CD4-positive, alpha-beta memory T cell (primary cell): ENCODE results near the gene EXOC4. TPM values are rescaled to one million over a fixed set of nuclear protein-coding genes. Genes with fewer than 3 reads are reported as not detected.

ENCODE experiments used
- CTCF ChIA-PET: fragments of 350-600 bp; sonication (Branson Sonifier 250); formaldehyde crosslinking; loops from one replicate; lab custom pipeline; 2021; ENCODE audit warnings: inconsistent platforms; ENCODE audit not compliant: partially characterized antibody; lab: Charles Lee
- POLR2A ChIA-PET: fragments of 350-600 bp; sonication (Branson Sonifier 250); formaldehyde crosslinking; loops from one replicate; lab custom pipeline; 2021; ENCODE audit not compliant: partially characterized antibody; lab: Charles Lee
- DNase-seq, 5 donors: peaks; one replicate each; pipeline versions ENCODE4 v3.0.0 to v3.0.0-alpha.2; 2020 to 2022; ENCODE audit warnings: mixed read lengths in 1 of 5
- H3K27ac ChIP-seq: one replicate; pipeline ENCODE4 v1.7.0; 2013; ENCODE audit warnings: low read depth, low read length
- H3K27me3 ChIP-seq: 2 replicates; pipeline ENCODE4 v1.7.0; 2013; ENCODE audit warnings: mild to moderate bottlenecking, low read length, moderate library complexity; ENCODE audit not compliant: insufficient read depth
- H3K36me3 ChIP-seq: 2 replicates; pipeline ENCODE4 v1.7.0; 2013; ENCODE audit warnings: mild to moderate bottlenecking, low read length, moderate library complexity; ENCODE audit not compliant: insufficient read depth
- H3K4me1 ChIP-seq: 2 replicates; pipeline ENCODE4 v1.7.0; 2013; ENCODE audit warnings: mild to moderate bottlenecking, low read length, moderate library complexity; ENCODE audit not compliant: insufficient read depth
- H3K4me3 ChIP-seq, 2 donors: one replicate each; pipeline ENCODE4 v1.7.0; 2013; ENCODE audit warnings: low read length in 2 of 2, mild to moderate bottlenecking in 1 of 2
- H3K9me3 ChIP-seq, 2 donors: one replicate each; pipeline ENCODE4 v1.7.0; 2013; ENCODE audit warnings: low read length in 2 of 2, control low read depth in 1 of 2; ENCODE audit not compliant: control insufficient read depth in 1 of 2
- H3K27ac Mint-ChIP-seq, 7 donors: one replicate each; pipeline ENCODE4 v1.8.0; 2020 to 2021; ENCODE audit warnings: mixed read lengths in 7 of 7, mild to moderate bottlenecking in 6 of 7, inconsistent platforms in 3 of 7, moderate library complexity in 3 of 7
- H3K27me3 Mint-ChIP-seq, 2 donors: one replicate each; pipeline ENCODE4 v1.8.0; 2020 to 2021; ENCODE audit warnings: mixed read lengths in 2 of 2
- H3K36me3 Mint-ChIP-seq, 2 donors: one replicate each; pipeline ENCODE4 v1.8.0; 2020 to 2021; ENCODE audit warnings: mixed read lengths in 2 of 2, inconsistent platforms in 1 of 2, mild to moderate bottlenecking in 1 of 2
- H3K4me1 Mint-ChIP-seq, 4 donors: one replicate each; pipeline ENCODE4 v1.8.0; 2020 to 2021; ENCODE audit warnings: mixed read lengths in 4 of 4, mild to moderate bottlenecking in 1 of 4
- H3K4me3 Mint-ChIP-seq, 8 donors: one replicate each; pipeline ENCODE4 v1.8.0; 2020 to 2021; ENCODE audit warnings: mixed read lengths in 8 of 8, mild to moderate bottlenecking in 7 of 8, moderate library complexity in 6 of 8, inconsistent platforms in 3 of 8
- H3K9me3 Mint-ChIP-seq, 8 donors: one replicate each; pipeline ENCODE4 v1.8.0; 2020 to 2021; ENCODE audit warnings: mixed read lengths in 8 of 8, mild to moderate bottlenecking in 5 of 8, inconsistent platforms in 3 of 8, moderate library complexity in 1 of 8
- intact Hi-C: fragments of 100-400 bp; cut with micrococcal nuclease; formaldehyde crosslinking; loops from one replicate; pipeline ENCODE4 v1.15.1; 2023
- polyA plus RNA-seq, 2 donors: library from polyadenylated mRNA; unstranded; fragments of 300-500 nt; fragmentation: Illumina TruSeq; gene quantifications; one replicate each; pipeline ENCODE4 v1.2.3, GENCODE V29; 2021
- total RNA-seq, 2 experiments: library from RNA; stranded (reverse); gene quantifications; one replicate each; pipeline ENCODE4 v1.2.3, GENCODE V29; 2021

The EXOC4 gene
- total and polyA plus RNA-seq, 4 experiments from 2014 or later = 33.8 to 81.2 (median 58.1) TPM

DNA sequence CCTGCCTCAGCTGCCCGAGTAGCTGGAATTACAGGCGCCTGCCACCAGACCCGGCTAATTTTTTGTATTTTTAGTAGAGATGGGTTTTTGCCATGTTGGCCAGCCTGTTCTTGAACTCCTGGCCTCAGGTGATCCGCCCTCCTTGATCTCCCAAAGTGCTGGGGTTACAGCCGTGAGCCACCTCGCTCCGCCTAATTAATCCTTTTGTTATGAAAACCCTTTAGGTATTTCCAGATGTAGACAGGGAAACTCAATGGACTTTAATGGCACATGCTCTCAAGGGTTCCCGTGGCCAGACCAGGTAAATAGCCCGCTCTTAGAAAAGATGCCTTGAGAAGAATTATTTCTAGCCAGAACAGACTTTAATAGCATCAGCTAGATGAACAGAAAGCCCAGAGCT lies 19.7 kb upstream of the EXOC4 start:
- Mint-ChIP-seq H3K4me1 (no peaks in the 10 kb centered on the region), H3K36me3 (no peaks in the 10 kb centered on the region), H3K4me3 (no peak overlapping the region), H3K9me3 (no peaks in the 10 kb centered on the region), H3K27ac (no peak overlapping the region), H3K27me3 (peaks cover 9 to 16% of the 10 kb centered on the region in 2 donors)
- H3K27ac ChIP-seq = no peak overlapping the region
- ChIA-PET CTCF (no interaction called here), POLR2A (no interaction called here)
- H3K4me3 ChIP-seq = no peak overlapping the region
- H3K4me1 ChIP-seq = no peaks in the 10 kb centered on the region
- no peak for DNase-seq
- intact Hi-C loops = no loop called here
- no peaks in the 10 kb centered on the region for H3K27me3 ChIP-seq
- no peaks in the 10 kb centered on the region for H3K9me3 ChIP-seq
- no peaks in the 10 kb centered on the region for H3K36me3 ChIP-seq

DNA sequence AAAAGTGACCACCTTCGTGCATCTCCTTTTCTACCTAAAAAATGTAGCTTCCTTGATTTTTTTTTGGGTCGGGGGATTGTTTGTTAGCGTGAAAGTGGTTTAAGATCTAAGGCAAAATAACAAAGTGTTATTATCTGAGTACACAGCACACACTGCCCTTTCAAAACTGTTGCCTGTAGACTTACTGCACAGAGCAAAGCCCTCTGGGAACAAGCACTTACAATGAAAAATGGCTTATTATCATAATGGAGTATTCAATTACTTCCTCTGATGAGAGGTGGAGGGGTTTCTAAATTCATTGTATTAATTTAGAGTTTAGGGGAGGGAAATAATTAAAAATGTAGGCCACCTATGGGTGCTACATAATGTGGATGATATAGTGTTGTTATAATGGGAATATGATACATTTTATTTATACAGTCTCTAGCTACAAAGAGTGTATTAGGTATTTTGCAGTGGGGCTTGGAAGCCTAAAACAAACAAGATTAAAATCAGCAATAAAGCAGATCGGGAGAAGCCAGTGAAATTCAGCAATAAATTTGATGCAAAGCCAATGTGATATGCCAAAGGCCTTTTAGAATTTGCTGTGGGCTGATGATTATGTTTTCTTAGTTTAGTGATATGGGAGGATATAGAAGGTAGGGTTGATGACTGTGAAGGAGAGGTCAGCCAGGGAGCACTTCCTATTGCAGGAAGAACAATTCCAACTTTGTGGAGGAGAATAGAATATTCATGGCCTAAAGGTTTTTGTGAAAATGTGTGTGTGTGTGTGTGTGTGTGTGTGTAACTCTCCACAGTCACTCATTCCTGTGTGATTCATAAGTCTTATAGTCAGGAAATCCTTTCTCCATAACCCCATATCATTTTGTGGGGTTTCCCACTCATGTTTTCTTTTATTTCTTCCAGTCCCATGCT lies 17.7 kb upstream of the EXOC4 start:
- H3K4me3 ChIP-seq = no peak overlapping the region
- POLR2A ChIA-PET = interaction anchor here (1.2 kb wide), 1 partner anchor 17 kb away, joined by 3 read pairs; the partner anchor contains the start of gene EXOC4
- intact Hi-C loops = no loop called here

DNA sequence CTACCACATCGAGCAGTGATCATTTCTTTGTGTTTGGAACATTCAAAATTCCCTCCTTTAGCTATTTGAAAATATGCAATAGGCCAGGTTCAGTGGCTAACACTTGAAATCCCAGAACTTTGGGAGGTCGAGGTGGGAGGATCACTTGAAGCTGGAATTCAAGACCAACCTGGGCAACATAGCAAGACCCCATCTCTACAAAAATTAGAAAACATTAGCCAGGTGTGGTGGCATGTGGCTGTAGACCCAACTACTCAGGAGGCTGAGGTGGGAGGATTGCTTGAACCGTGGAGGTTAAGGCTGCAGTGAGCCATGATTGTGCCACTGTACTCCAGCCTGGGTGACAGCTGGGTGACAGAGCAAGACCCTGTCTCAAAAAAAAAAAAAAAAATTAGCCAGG lies 15.3 kb upstream of the EXOC4 start:
- intact Hi-C loops = no loop called here
- Histone ChIP-seq H3K27ac (no peak overlapping the region), H3K4me1 (no peaks in the 10 kb centered on the region), H3K36me3 (no peaks in the 10 kb centered on the region), H3K27me3 (no peaks in the 10 kb centered on the region), H3K9me3 (no peaks in the 10 kb centered on the region), H3K4me3 (no peak overlapping the region)
- DNase-seq = no peak
- CTCF ChIA-PET = interaction anchor here (0.6 to 1.2 kb wide), 3 partner anchors 9 to 371 kb away, joined by 3 to 6 read pairs (median 3); no protein-coding TSS in a partner anchor
- no peak overlapping the region for H3K27ac Mint-ChIP-seq
- H3K4me1 Mint-ChIP-seq = no peaks in the 10 kb centered on the region
- H3K27me3 Mint-ChIP-seq = peaks cover 9 to 20% of the 10 kb centered on the region in 2 donors
- H3K9me3 Mint-ChIP-seq = no peaks in the 10 kb centered on the region
- H3K4me3 Mint-ChIP-seq = no peak overlapping the region
- POLR2A ChIA-PET = interaction anchor here (0.8 kb wide), 1 partner anchor 16 kb away, joined by 3 read pairs; the partner anchor contains the start of gene EXOC4
- no peaks in the 10 kb centered on the region for H3K36me3 Mint-ChIP-seq

More for the DNA sequence above, 17.7 kb upstream of the EXOC4 start:
- H3K27me3 Mint-ChIP-seq = peaks cover 7 to 18% of the 10 kb centered on the region in 2 donors
- no peaks in the 10 kb centered on the region for H3K4me1 Mint-ChIP-seq
- no peaks in the 10 kb centered on the region for H3K9me3 Mint-ChIP-seq
- Histone ChIP-seq H3K9me3 (no peaks in the 10 kb centered on the region), H3K4me1 (no peaks in the 10 kb centered on the region), H3K27ac (no peak overlapping the region), H3K36me3 (no peaks in the 10 kb centered on the region), H3K27me3 (no peaks in the 10 kb centered on the region)
- DNase-seq = no peak
- H3K4me3 Mint-ChIP-seq = no peak overlapping the region
- H3K27ac Mint-ChIP-seq = no peak overlapping the region
- H3K36me3 Mint-ChIP-seq = no peaks in the 10 kb centered on the region
- CTCF ChIA-PET = interaction anchor here (1.1 kb wide), 1 partner anchor 12 kb away, joined by 3 read pairs; no protein-coding TSS in a partner anchor

DNA sequence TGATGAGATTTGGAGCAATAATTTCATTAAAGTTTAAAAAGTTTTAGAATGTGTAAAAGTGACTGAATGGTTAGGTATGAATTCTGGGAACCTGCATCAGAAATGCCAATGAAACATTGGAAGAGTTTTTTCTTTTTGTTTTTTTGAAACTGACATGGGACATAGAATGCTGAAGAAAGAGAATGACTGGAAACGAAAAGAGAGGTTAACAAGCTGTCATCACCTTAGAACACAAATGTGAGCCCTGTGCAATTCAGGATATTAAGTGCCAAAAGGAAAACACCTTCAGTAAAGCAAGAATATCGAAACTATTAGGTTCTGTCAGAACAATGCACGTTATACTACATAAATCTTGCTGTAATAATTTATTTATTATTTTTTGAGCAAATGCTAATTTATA lies 12.6 kb upstream of the EXOC4 start:
- CTCF ChIA-PET = no interaction called here
- no peak overlapping the region for H3K27ac Mint-ChIP-seq
- no peaks in the 10 kb centered on the region for H3K9me3 Mint-ChIP-seq
- Histone ChIP-seq H3K27ac (no peak overlapping the region), H3K4me3 (no peak overlapping the region), H3K4me1 (no peaks in the 10 kb centered on the region), H3K36me3 (no peaks in the 10 kb centered on the region), H3K9me3 (no peaks in the 10 kb centered on the region), H3K27me3 (no peaks in the 10 kb centered on the region)
- H3K27me3 Mint-ChIP-seq = peaks cover 12 to 16% of the 10 kb centered on the region in 2 donors
- no peak overlapping the region for H3K4me3 Mint-ChIP-seq
- intact Hi-C loops = no loop called here
- no peaks in the 10 kb centered on the region for H3K36me3 Mint-ChIP-seq
- H3K4me1 Mint-ChIP-seq = no peaks in the 10 kb centered on the region
- no peak for DNase-seq
- POLR2A ChIA-PET = no interaction called here

DNA sequence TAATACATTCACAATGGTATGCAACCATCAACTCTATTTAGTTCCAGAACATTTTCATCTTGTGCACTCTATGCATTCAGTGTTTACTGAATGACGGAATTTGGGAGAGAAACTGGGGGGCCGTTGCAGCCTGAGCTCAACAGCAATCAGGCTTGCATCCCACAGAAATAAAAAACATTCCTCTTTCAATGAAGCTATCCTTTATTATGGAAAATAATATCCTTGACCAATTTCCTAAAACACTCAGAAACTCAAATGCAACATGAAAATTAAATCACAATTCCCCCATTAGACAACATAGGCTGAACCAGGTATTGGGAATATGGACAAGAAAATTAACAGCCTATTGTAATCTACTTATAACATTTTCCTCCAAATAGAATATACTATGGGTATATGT lies 6.3 kb upstream of the EXOC4 start:
- DNase-seq = no peak
- intact Hi-C loops = no loop called here
- Histone ChIP-seq H3K4me1 (no peaks in the 10 kb centered on the region), H3K9me3 (no peaks in the 10 kb centered on the region), H3K4me3 (no peak overlapping the region), H3K27ac (no peak overlapping the region), H3K27me3 (no peaks in the 10 kb centered on the region), H3K36me3 (no peaks in the 10 kb centered on the region)
- ChIA-PET POLR2A (no interaction called here), CTCF (interaction anchor here (1.1 kb wide), 1 partner anchor 12 kb away, joined by 3 read pairs; no protein-coding TSS in a partner anchor)
- H3K27me3 Mint-ChIP-seq = peaks cover 6% of the 10 kb centered on the region in 2 donors
- H3K9me3 Mint-ChIP-seq = peaks cover 0 to 2% (median 0%) of the 10 kb centered on the region in 8 donors
- H3K27ac Mint-ChIP-seq = no peak overlapping the region
- H3K4me1 Mint-ChIP-seq = no peaks in the 10 kb centered on the region
- no peak overlapping the region for H3K4me3 Mint-ChIP-seq
- H3K36me3 Mint-ChIP-seq = no peaks in the 10 kb centered on the region

DNA sequence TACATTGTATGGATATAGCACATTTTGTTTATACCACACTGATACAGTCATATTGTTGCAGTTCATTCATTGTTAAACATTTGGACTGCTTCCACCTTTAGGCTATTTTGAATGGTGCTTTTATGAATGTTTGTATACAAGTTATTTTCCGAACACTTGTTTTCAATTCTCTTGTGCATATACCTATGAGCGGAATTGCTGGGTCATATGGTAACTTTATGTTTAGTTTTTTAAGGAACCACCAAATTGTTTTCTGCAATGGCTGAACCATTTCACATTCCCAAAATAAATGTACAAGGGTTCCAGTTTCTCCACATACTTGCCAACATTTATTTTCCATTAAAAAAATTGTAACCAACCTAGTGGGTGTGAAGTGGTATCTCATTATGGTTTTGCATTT lies 4.0 kb upstream of the EXOC4 start:
- Mint-ChIP-seq H3K27me3 (no peaks in the 10 kb centered on the region), H3K9me3 (peaks cover 0 to 2% (median 0%) of the 10 kb centered on the region in 8 donors), H3K36me3 (peaks cover 0 to 9% of the 10 kb centered on the region in 2 donors), H3K27ac (no peak overlapping the region), H3K4me3 (no peak overlapping the region), H3K4me1 (peaks cover 3 to 17% (median 12%) of the 10 kb centered on the region in 4 donors)
- Histone ChIP-seq H3K27me3 (no peaks in the 10 kb centered on the region), H3K36me3 (no peaks in the 10 kb centered on the region), H3K4me1 (peaks cover 9% of the 10 kb centered on the region), H3K9me3 (no peaks in the 10 kb centered on the region), H3K27ac (no peak overlapping the region), H3K4me3 (no peak overlapping the region)
- no peak for DNase-seq
- ChIA-PET CTCF (no interaction called here), POLR2A (no interaction called here)
- intact Hi-C loops = no loop called here

DNA sequence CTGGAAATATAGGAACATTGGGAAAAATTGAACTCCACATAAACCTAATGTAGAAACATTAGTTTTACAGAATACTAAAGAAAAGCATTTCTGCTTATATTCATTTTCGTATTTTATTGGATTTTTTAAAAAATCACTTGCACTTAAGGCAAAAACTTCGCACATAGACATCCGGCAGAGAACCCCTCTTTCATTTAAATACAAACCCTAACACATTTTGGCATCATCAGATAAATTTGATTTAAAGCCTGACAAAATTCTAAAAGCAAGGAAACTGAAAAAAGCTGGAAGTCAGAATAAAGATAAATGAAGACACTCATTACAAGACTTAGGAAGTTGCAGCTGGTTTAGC lies 396 bp upstream of the EXOC4 start:
- intact Hi-C loops = loop anchor here (1.0 to 2.0 kb wide), 2 partner anchors 170 to 1064 kb away; partner anchors contain the start of genes CHCHD3 and SLC35B4
- Mint-ChIP-seq H3K4me1 (peaks cover 22 to 43% (median 32%) of the 10 kb centered on the region in 4 donors), H3K36me3 (peaks cover 4 to 11% of the 10 kb centered on the region in 2 donors), H3K27ac (peak overlapping the region in 5 of 7 donors; percentile 43 to 98 (median 93)), H3K4me3 (peak overlapping the region; percentile 27 to 97 (median 94)), H3K9me3 (peaks cover 0 to 2% (median 0%) of the 10 kb centered on the region in 8 donors), H3K27me3 (no peaks in the 10 kb centered on the region)
- no peak for DNase-seq
- ChIA-PET CTCF (interaction anchor here (0.7 to 1.6 kb wide), 4 partner anchors 20 to 182 kb away, joined by 3 to 6 read pairs (median 4); partner anchors contain the start of gene CHCHD3), POLR2A (interaction anchor here (0.8 to 1.5 kb wide), 3 partner anchors 9 to 170 kb away, joined by 3 to 7 read pairs (median 6); partner anchors contain the start of gene CHCHD3)
- Histone ChIP-seq H3K27me3 (no peaks in the 10 kb centered on the region), H3K4me3 (peak overlapping the region in 1 of 2 donors; percentile 73), H3K4me1 (peaks cover 25% of the 10 kb centered on the region), H3K27ac (no peak overlapping the region), H3K9me3 (no peaks in the 10 kb centered on the region), H3K36me3 (no peaks in the 10 kb centered on the region)
